Astrocyte of the spinal cord (primary cell): ENCODE measurements around the gene ZNF718.
"Not testable (repeated sequence)": the region's sequence is repeated elsewhere in the genome, so short reads cannot be mapped to it uniquely, and the experiment has no call there.

Experiments used
- DNase-seq: peaks from one replicate; pipeline ENCODE4 v3.0.0; 2011; ENCODE audit warnings: low read depth, low spot score
- H3K4me3 ChIP-seq: 2 replicates; pipeline ENCODE4 v1.5.1; 2011; ENCODE audit warnings: low read depth, mild to moderate bottlenecking, low read length, moderate library complexity
- in situ Hi-C: cut with HindIII; loops from 2 replicates; pipeline ENCODE4 v1.10.0; 2017; ENCODE audit warnings: low sequenced_read_pairs
- TF ChIP-seq, protein P1 (sequence below): IDR thresholded peaks from 2 replicates; pipeline ENCODE4 v1.5.1; 2012; ENCODE audit warnings: low read depth, mild to moderate bottlenecking, low read length, inconsistent platforms

Gene ZNF718

GRCh38 chr4:146621-147020, 22.3 kb downstream of the ZNF718 start:
- in situ Hi-C loops, result no loop called here
- no peak overlapping the region for H3K4me3 ChIP-seq
- DNase-seq, result no peak
- TF ChIP-seq, protein P1, sequence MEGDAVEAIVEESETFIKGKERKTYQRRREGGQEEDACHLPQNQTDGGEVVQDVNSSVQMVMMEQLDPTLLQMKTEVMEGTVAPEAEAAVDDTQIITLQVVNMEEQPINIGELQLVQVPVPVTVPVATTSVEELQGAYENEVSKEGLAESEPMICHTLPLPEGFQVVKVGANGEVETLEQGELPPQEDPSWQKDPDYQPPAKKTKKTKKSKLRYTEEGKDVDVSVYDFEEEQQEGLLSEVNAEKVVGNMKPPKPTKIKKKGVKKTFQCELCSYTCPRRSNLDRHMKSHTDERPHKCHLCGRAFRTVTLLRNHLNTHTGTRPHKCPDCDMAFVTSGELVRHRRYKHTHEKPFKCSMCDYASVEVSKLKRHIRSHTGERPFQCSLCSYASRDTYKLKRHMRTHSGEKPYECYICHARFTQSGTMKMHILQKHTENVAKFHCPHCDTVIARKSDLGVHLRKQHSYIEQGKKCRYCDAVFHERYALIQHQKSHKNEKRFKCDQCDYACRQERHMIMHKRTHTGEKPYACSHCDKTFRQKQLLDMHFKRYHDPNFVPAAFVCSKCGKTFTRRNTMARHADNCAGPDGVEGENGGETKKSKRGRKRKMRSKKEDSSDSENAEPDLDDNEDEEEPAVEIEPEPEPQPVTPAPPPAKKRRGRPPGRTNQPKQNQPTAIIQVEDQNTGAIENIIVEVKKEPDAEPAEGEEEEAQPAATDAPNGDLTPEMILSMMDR, result no peak

DNA sequence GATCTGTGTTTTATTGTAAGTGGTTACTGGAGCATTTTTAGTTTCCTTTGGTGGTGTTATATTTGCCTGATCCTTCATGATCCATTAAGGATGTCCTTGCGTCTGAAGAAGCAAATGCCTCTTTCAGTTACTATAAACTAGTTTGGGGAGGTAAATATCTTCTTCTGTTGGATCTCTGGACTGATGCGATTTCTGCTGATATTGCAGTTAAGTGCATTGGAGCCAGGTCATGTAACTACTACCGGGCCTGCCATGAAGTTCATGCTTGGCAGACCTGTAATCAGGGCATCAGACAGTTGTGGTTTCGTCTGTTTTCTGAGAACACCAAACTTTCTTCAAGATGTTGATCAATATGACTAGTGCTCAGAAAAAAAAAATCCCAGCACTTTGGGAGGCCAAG, 22.9 kb downstream of the ZNF718 start:
- DNase-seq, result no peak
- in situ Hi-C loops, result no loop called here
- TF ChIP-seq, protein P1, result no peak
- H3K4me3 ChIP-seq, result no peak overlapping the region

GRCh38 chr4:161496-162284, 37.4 kb downstream of the ZNF718 start:
- peak; percentile 8 for DNase-seq
- TF ChIP-seq, protein P1, result no peak
- no peak overlapping the region for H3K4me3 ChIP-seq
- in situ Hi-C loops, result no loop called here

DNA sequence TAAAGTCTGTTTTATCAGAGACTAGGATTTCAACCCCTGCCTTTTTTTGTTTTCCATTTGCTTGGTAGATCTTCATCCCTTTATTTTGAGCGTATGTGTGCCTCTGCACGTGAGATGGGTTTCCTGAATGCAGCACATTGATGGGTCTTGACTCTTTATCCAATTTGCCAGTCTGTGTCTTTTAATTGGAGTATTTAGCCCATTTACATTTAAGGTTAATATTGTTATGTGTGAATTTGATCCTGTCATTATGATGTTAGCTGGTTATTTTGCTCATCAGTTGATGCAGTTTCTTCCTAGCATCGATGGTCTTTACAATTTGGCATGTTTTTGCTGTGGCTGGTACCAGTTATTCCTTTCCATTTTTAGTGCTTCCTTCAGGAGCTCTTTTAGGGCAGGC, 45.3 kb downstream of the ZNF718 start:
- H3K4me3 ChIP-seq, DNase-seq, in situ Hi-C loops: not testable (repeated sequence)

GRCh38 chr4:171318-171717, 47.0 kb downstream of the ZNF718 start:
- in situ Hi-C loops, H3K4me3 ChIP-seq, DNase-seq: not testable (repeated sequence)

DNA sequence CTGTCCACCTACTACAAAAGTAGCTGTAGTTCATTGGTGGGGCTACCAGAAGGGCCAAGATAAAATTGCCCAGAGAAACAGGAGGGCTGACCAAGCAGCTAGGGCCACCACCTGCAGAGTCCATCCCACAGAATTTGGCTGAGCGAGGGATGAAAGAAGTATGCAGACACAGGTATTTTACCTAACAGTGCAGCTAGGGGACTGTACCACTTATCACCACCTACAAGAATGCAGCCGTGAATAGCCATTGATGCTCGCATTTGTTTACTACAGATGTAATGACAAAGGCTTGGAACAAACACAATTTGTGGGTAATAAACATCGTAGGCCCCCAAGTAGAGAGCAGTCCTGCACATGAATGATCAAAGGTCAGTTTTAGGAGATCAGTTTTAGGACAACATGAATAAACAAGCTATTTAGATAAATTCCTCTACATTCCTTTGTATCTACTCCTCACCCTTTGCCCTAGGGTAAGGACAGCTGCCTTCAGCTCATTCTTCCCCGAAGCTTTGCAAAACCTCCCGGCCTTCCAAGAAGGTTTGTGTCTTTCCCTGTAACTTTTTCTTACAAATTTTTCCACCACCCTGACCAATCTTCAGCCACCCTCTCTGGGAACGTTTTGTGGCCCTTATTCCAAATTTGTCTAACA, 49.5 kb downstream of the ZNF718 start:
- no peak overlapping the region for H3K4me3 ChIP-seq
- in situ Hi-C loops, result no loop called here
- TF ChIP-seq, protein P1, result no peak
- DNase-seq, result no peak

GRCh38 chr4:175986-176385, 51.7 kb downstream of the ZNF718 start:
- TF ChIP-seq, protein P1, result no peak
- in situ Hi-C loops, result no loop called here
- no peak for DNase-seq
- no peak overlapping the region for H3K4me3 ChIP-seq
